ENCODE measurements around the gene SLC39A9.
"Not testable (repeated sequence)": the region's sequence is repeated elsewhere in the genome, so short reads cannot be mapped to it uniquely, and the experiment has no call there.

SLC39A9 gene

DNA sequence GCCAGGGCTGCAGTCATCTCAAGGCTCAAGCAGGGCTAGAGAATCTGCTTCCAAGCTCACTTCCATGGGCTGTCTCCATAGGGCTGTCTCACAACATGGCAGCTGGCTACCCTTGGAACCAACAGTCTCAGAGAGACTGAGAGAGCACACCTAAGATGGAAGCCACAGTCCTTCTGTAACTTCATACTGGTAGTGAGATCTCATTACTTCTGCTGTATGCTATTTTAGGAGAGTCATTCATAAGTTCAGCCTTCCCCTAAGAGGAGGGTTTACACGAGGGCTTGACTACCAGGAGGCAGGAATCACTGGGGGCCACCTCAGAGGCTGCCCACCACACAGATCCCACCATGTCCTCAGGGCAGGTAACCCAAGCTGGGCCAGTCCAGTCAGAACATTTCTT is 30.1 kb upstream of the SLC39A9 start:
- Histone ChIP-seq H3K9ac (ENCODE audit: low read depth in 1 of 2, low read length in 2 of 2) (no peak overlapping the region), H3K27ac (ENCODE audit: low read depth, low read length) (no peak overlapping the region), H3K4me3 (ENCODE audit: low read depth in 1 of 2, low read length in 2 of 2) (no peak overlapping the region), H3K36me3 (ENCODE audit: control insufficient read depth in 1 of 2, insufficient read depth in 2 of 2, low read length in 2 of 2) (no peaks in the 10 kb centered on the region), H3K9me3 (ENCODE audit: control insufficient read depth in 1 of 2, low read length in 2 of 2) (no peaks in the 10 kb centered on the region), H3K4me1 (ENCODE audit: control insufficient read depth in 1 of 2, insufficient read depth in 2 of 2, low read length in 2 of 2) (peaks cover 4 to 7% of the 10 kb centered on the region in 2 donors), H3K27me3 (ENCODE audit: control insufficient read depth in 1 of 2, insufficient read depth in 2 of 2, low read length in 2 of 2) (no peaks in the 10 kb centered on the region)

- H3K4me1 ChIP-seq (ENCODE audit: control insufficient read depth in 1 of 2, insufficient read depth in 2 of 2, low read length in 2 of 2): peaks cover 4 to 7% of the 10 kb centered on the region in 2 donors
- no peaks in the 10 kb centered on the region for H3K9me3 ChIP-seq (ENCODE audit: control insufficient read depth in 1 of 2, low read length in 2 of 2)
- no peak overlapping the region for H3K4me3 ChIP-seq (ENCODE audit: low read depth in 1 of 2, low read length in 2 of 2)
- H3K27me3 ChIP-seq (ENCODE audit: control insufficient read depth in 1 of 2, insufficient read depth in 2 of 2, low read length in 2 of 2): no peaks in the 10 kb centered on the region
- H3K27ac ChIP-seq (ENCODE audit: low read depth, low read length): no peak overlapping the region
- H3K36me3 ChIP-seq (ENCODE audit: control insufficient read depth in 1 of 2, insufficient read depth in 2 of 2, low read length in 2 of 2): no peaks in the 10 kb centered on the region
- H3K9ac ChIP-seq (ENCODE audit: low read depth in 1 of 2, low read length in 2 of 2): no peak overlapping the region
These were observed 28.4 kb upstream of the SLC39A9 start for GRCh38 chr14:69370061-69370460.

DNA sequence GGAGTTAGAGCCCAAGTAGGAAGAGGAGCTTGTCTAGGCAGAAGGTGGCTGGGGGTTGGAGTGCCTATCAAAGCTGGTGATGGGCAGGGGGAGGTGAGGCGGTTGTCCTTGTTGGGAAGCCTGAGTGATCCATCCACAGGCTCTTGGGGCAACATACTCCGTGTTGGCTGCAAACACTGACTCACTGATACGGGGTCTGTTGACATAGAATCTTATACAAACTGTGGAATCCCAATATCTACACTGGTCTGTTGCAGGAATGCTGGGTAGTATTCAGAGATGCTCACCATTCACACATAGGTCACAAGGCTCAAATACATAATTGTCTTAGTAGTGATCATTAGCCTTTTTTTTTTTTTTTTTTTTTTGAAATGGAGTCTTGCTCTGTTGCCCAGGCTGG is 26.3 kb upstream of the SLC39A9 start:
- H3K27me3 ChIP-seq (ENCODE audit: control insufficient read depth in 1 of 2, insufficient read depth in 2 of 2, low read length in 2 of 2): no peaks in the 10 kb centered on the region
- peaks cover 7 to 14% of the 10 kb centered on the region in 2 donors for H3K36me3 ChIP-seq (ENCODE audit: control insufficient read depth in 1 of 2, insufficient read depth in 2 of 2, low read length in 2 of 2)
- no peaks in the 10 kb centered on the region for H3K9me3 ChIP-seq (ENCODE audit: control insufficient read depth in 1 of 2, low read length in 2 of 2)
- H3K4me3 ChIP-seq (ENCODE audit: low read depth in 1 of 2, low read length in 2 of 2): no peak overlapping the region
- H3K9ac ChIP-seq (ENCODE audit: low read depth in 1 of 2, low read length in 2 of 2): no peak overlapping the region
- H3K4me1 ChIP-seq (ENCODE audit: control insufficient read depth in 1 of 2, insufficient read depth in 2 of 2, low read length in 2 of 2): no peaks in the 10 kb centered on the region
- H3K27ac ChIP-seq (ENCODE audit: low read depth, low read length): no peak overlapping the region

GRCh38 chr14:69373104-69373503 is 25.4 kb upstream of the SLC39A9 start:
- H3K9ac ChIP-seq (ENCODE audit: low read depth in 1 of 2, low read length in 2 of 2): no peak overlapping the region
- H3K9me3 ChIP-seq (ENCODE audit: control insufficient read depth in 1 of 2, low read length in 2 of 2): no peaks in the 10 kb centered on the region
- no peaks in the 10 kb centered on the region for H3K27me3 ChIP-seq (ENCODE audit: control insufficient read depth in 1 of 2, insufficient read depth in 2 of 2, low read length in 2 of 2)
- no peak overlapping the region for H3K27ac ChIP-seq (ENCODE audit: low read depth, low read length)
- H3K36me3 ChIP-seq (ENCODE audit: control insufficient read depth in 1 of 2, insufficient read depth in 2 of 2, low read length in 2 of 2): peaks cover 13 to 14% of the 10 kb centered on the region in 2 donors
- H3K4me3 ChIP-seq (ENCODE audit: low read depth in 1 of 2, low read length in 2 of 2): no peak overlapping the region
- no peaks in the 10 kb centered on the region for H3K4me1 ChIP-seq (ENCODE audit: control insufficient read depth in 1 of 2, insufficient read depth in 2 of 2, low read length in 2 of 2)

GRCh38 chr14:69374235-69374634 is 24.3 kb upstream of the SLC39A9 start:
- Histone ChIP-seq H3K4me3 (ENCODE audit: low read depth in 1 of 2, low read length in 2 of 2) (no peak overlapping the region), H3K9me3 (ENCODE audit: control insufficient read depth in 1 of 2, low read length in 2 of 2) (no peaks in the 10 kb centered on the region), H3K36me3 (ENCODE audit: control insufficient read depth in 1 of 2, insufficient read depth in 2 of 2, low read length in 2 of 2) (peaks cover 14 to 17% of the 10 kb centered on the region in 2 donors), H3K9ac (ENCODE audit: low read depth in 1 of 2, low read length in 2 of 2) (no peak overlapping the region), H3K4me1 (ENCODE audit: control insufficient read depth in 1 of 2, insufficient read depth in 2 of 2, low read length in 2 of 2) (no peaks in the 10 kb centered on the region), H3K27me3 (ENCODE audit: control insufficient read depth in 1 of 2, insufficient read depth in 2 of 2, low read length in 2 of 2) (no peaks in the 10 kb centered on the region), H3K27ac (ENCODE audit: low read depth, low read length) (no peak overlapping the region)

DNA sequence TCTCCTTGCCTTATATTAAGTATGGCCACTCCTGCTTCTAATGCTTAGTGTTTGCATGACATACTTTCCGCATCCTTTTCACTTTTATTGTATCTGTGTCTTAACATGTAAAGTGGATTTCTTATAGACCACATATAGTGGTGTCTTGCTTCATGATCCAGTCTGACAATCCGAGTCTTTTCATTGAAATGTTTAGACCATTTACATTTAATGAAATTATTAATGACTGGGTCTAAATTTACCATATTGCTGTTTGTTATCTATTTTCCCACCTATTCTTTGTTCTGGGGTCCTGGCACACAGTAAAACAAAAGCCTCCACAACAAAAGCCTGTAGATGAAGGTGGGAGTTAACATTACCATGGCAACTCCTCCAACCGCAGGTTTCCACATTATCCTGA is 23.3 kb upstream of the SLC39A9 start:
- no peaks in the 10 kb centered on the region for H3K4me1 ChIP-seq (ENCODE audit: control insufficient read depth in 1 of 2, insufficient read depth in 2 of 2, low read length in 2 of 2)
- no peak overlapping the region for H3K9ac ChIP-seq (ENCODE audit: low read depth in 1 of 2, low read length in 2 of 2)
- no peak overlapping the region for H3K27ac ChIP-seq (ENCODE audit: low read depth, low read length)
- H3K36me3 ChIP-seq (ENCODE audit: control insufficient read depth in 1 of 2, insufficient read depth in 2 of 2, low read length in 2 of 2): peaks cover 14 to 24% of the 10 kb centered on the region in 2 donors
- no peak overlapping the region for H3K4me3 ChIP-seq (ENCODE audit: low read depth in 1 of 2, low read length in 2 of 2)
- no peaks in the 10 kb centered on the region for H3K9me3 ChIP-seq (ENCODE audit: control insufficient read depth in 1 of 2, low read length in 2 of 2)
- H3K27me3 ChIP-seq (ENCODE audit: control insufficient read depth in 1 of 2, insufficient read depth in 2 of 2, low read length in 2 of 2): no peaks in the 10 kb centered on the region

DNA sequence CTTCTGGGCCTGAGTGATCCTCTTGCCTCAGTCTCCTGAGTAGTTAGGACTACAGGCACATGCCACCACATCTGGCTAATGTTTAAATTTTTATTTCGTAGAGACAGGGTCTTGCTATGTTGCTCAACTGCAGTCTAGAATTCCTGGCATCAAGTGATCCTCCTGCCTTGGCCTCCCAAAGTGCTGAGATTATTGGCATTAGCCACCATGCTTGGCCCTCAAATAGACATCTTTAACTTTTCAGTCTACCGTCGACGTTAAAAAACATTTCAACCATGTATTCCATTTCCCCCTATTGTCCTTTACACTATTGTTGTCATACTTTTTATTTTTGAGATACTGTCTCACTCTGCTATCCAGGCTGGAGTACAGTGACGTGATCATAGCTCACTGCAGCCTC is 22.8 kb upstream of the SLC39A9 start:
- Histone ChIP-seq H3K36me3 (ENCODE audit: control insufficient read depth in 1 of 2, insufficient read depth in 2 of 2, low read length in 2 of 2) (peaks cover 14 to 29% of the 10 kb centered on the region in 2 donors), H3K4me3 (ENCODE audit: low read depth in 1 of 2, low read length in 2 of 2) (no peak overlapping the region), H3K27ac (ENCODE audit: low read depth, low read length) (no peak overlapping the region), H3K27me3 (ENCODE audit: control insufficient read depth in 1 of 2, insufficient read depth in 2 of 2, low read length in 2 of 2) (no peaks in the 10 kb centered on the region), H3K4me1 (ENCODE audit: control insufficient read depth in 1 of 2, insufficient read depth in 2 of 2, low read length in 2 of 2) (no peaks in the 10 kb centered on the region), H3K9me3 (ENCODE audit: control insufficient read depth in 1 of 2, low read length in 2 of 2) (no peaks in the 10 kb centered on the region), H3K9ac (ENCODE audit: low read depth in 1 of 2, low read length in 2 of 2) (no peak overlapping the region)

DNA sequence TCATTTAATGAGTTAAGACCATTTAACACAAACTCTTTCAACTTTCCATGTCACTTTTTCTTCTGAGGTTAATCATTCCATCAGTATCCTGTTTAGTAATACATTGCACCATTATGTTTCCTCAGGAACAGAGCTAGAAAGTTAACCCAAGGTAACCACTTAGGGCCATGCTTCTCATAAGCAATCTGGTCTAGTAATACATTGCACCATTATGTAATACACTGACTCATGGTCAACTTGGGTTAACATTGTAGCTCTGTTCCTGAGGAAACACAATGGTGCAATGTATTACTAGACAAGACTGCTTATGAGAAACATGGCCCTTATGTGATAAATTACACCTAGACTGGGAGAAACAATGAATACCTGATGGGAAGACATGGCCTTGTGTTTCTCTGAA is 22.1 kb upstream of the SLC39A9 start:
- peaks cover 14 to 36% of the 10 kb centered on the region in 2 donors for H3K36me3 ChIP-seq (ENCODE audit: control insufficient read depth in 1 of 2, insufficient read depth in 2 of 2, low read length in 2 of 2)
- H3K9me3 ChIP-seq (ENCODE audit: control insufficient read depth in 1 of 2, low read length in 2 of 2): no peaks in the 10 kb centered on the region
- H3K4me1 ChIP-seq (ENCODE audit: control insufficient read depth in 1 of 2, insufficient read depth in 2 of 2, low read length in 2 of 2): no peaks in the 10 kb centered on the region
- no peak overlapping the region for H3K27ac ChIP-seq (ENCODE audit: low read depth, low read length)
- H3K4me3 ChIP-seq (ENCODE audit: low read depth in 1 of 2, low read length in 2 of 2): no peak overlapping the region
- H3K27me3 ChIP-seq (ENCODE audit: control insufficient read depth in 1 of 2, insufficient read depth in 2 of 2, low read length in 2 of 2): no peaks in the 10 kb centered on the region
- H3K9ac ChIP-seq (ENCODE audit: low read depth in 1 of 2, low read length in 2 of 2): no peak overlapping the region

GRCh38 chr14:69378274-69378673 is 20.2 kb upstream of the SLC39A9 start:
- Histone ChIP-seq H3K4me3 (ENCODE audit: low read depth in 1 of 2, low read length in 2 of 2) (no peak overlapping the region), H3K27ac (ENCODE audit: low read depth, low read length) (no peak overlapping the region), H3K36me3 (ENCODE audit: control insufficient read depth in 1 of 2, insufficient read depth in 2 of 2, low read length in 2 of 2) (peaks cover 16 to 38% of the 10 kb centered on the region in 2 donors), H3K9me3 (ENCODE audit: control insufficient read depth in 1 of 2, low read length in 2 of 2) (no peaks in the 10 kb centered on the region), H3K9ac (ENCODE audit: low read depth in 1 of 2, low read length in 2 of 2) (no peak overlapping the region), H3K4me1 (ENCODE audit: control insufficient read depth in 1 of 2, insufficient read depth in 2 of 2, low read length in 2 of 2) (no peaks in the 10 kb centered on the region), H3K27me3 (ENCODE audit: control insufficient read depth in 1 of 2, insufficient read depth in 2 of 2, low read length in 2 of 2) (no peaks in the 10 kb centered on the region)

DNA sequence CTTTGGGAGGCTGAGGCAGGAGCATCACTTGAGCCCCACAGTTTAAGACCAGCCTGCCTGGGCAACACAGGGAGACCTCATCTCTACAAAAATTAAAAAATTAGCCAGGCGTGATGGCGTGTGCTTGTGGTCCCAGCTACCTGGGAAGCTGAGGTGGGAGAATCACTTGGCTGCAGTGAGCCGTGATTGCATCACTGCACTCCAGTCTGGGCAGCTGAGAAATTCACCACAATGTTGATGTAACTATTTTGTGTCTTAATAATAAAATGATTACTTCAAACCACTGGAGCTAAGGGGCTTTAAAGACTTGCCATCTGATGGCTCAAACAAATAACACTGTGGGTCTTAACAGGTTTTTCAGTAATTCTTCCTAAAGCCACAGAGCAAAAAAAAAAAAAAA is 11.2 kb upstream of the SLC39A9 start:
- Histone ChIP-seq H3K27me3 (ENCODE audit: control insufficient read depth in 1 of 2, insufficient read depth in 2 of 2, low read length in 2 of 2) (no peaks in the 10 kb centered on the region), H3K27ac (ENCODE audit: low read depth, low read length) (no peak overlapping the region), H3K36me3 (ENCODE audit: control insufficient read depth in 1 of 2, insufficient read depth in 2 of 2, low read length in 2 of 2) (peaks cover 24 to 61% of the 10 kb centered on the region in 2 donors), H3K9ac (ENCODE audit: low read depth in 1 of 2, low read length in 2 of 2) (no peak overlapping the region), H3K4me1 (ENCODE audit: control insufficient read depth in 1 of 2, insufficient read depth in 2 of 2, low read length in 2 of 2) (no peaks in the 10 kb centered on the region), H3K9me3 (ENCODE audit: control insufficient read depth in 1 of 2, low read length in 2 of 2) (no peaks in the 10 kb centered on the region), H3K4me3 (ENCODE audit: low read depth in 1 of 2, low read length in 2 of 2) (no peak overlapping the region)

- H3K9ac ChIP-seq (ENCODE audit: low read depth in 1 of 2, low read length in 2 of 2); H3K4me1 ChIP-seq (ENCODE audit: control insufficient read depth in 1 of 2, insufficient read depth in 2 of 2, low read length in 2 of 2); H3K9me3 ChIP-seq (ENCODE audit: control insufficient read depth in 1 of 2, low read length in 2 of 2); H3K27me3 ChIP-seq (ENCODE audit: control insufficient read depth in 1 of 2, insufficient read depth in 2 of 2, low read length in 2 of 2); H3K4me3 ChIP-seq (ENCODE audit: low read depth in 1 of 2, low read length in 2 of 2); H3K27ac ChIP-seq (ENCODE audit: low read depth, low read length): not testable (repeated sequence)
- peaks cover 28 to 75% of the 10 kb centered on the region in 2 donors for H3K36me3 ChIP-seq (ENCODE audit: control insufficient read depth in 1 of 2, insufficient read depth in 2 of 2, low read length in 2 of 2)
These were observed 7.1 kb upstream of the SLC39A9 start for GRCh38 chr14:69391400-69391799.
